Smooth muscle cell (in vitro differentiated cells): Measurements from ENCODE around the gene SUFU. TPM values are rescaled to one million over a fixed set of nuclear protein-coding genes. Genes with fewer than 3 reads are reported as not detected.
"Not testable (repeated sequence)": the region's sequence is repeated elsewhere in the genome, so short reads cannot be mapped to it uniquely, and the experiment has no call there.

Source experiments
- DNase-seq: peaks from one replicate; lab custom pipeline; 2025; ENCODE audit not compliant: unreplicated experiment; lab: John Stamatoyannopoulos, UW
- H2AFZ ChIP-seq: fragments of 200-600 bp; sonication (generic); 2 replicates; pipeline ENCODE4 v1.6.0; 2016; ENCODE audit warnings: antibody characterized with exemption, low read depth, mild to moderate bottlenecking
- H3F3A ChIP-seq: fragments of 200-600 bp; sonication (generic); 2 replicates; pipeline ENCODE4 v1.6.0; 2017; ENCODE audit warnings: antibody characterized with exemption, low read depth
- H3K27ac ChIP-seq: fragments of 200-600 bp; sonication (generic); 2 replicates; pipeline ENCODE4 v1.5.1; 2016; ENCODE audit warnings: low read depth, mild to moderate bottlenecking
- H3K27me3 ChIP-seq: fragments of 200-600 bp; sonication (generic); 2 replicates; pipeline ENCODE4 v1.6.1; 2016; ENCODE audit warnings: low read depth, mild to moderate bottlenecking
- H3K36me3 ChIP-seq: fragments of 200-600 bp; sonication (generic); 2 replicates; pipeline ENCODE4 v1.5.1; 2016; ENCODE audit warnings: low read depth
- H3K4me1 ChIP-seq: fragments of 200-600 bp; sonication (generic); 2 replicates; pipeline ENCODE4 v1.5.1; 2016; ENCODE audit warnings: low read depth
- H3K4me2 ChIP-seq: fragments of 200-600 bp; sonication (generic); 2 replicates; pipeline ENCODE4 v1.6.0; 2016; ENCODE audit warnings: mild to moderate bottlenecking
- H3K4me3 ChIP-seq: fragments of 200-600 bp; sonication (generic); 2 replicates; pipeline ENCODE4 v1.5.1; 2016; ENCODE audit warnings: mild to moderate bottlenecking
- H3K79me2 ChIP-seq: fragments of 200-600 bp; sonication (generic); 2 replicates; pipeline ENCODE4 v1.6.0; 2016; ENCODE audit warnings: low read depth, mild to moderate bottlenecking
- H3K9ac ChIP-seq: fragments of 200-600 bp; sonication (generic); 2 replicates; pipeline ENCODE4 v1.6.0; 2016; ENCODE audit warnings: low read depth
- H3K9me3 ChIP-seq: fragments of 200-600 bp; sonication (generic); replicated peaks from 2 replicates; pipeline ENCODE4 v1.5.1; 2016; ENCODE audit warnings: low read depth
- H4K20me1 ChIP-seq: fragments of 200-600 bp; sonication (generic); 2 replicates; pipeline ENCODE4 v1.6.0; 2016; ENCODE audit warnings: low read depth
- CTCF ChIP-seq: fragments of 200-600 bp; sonication (generic); IDR thresholded peaks from 2 replicates; pipeline ENCODE4 v1.5.1; 2017; ENCODE audit warnings: borderline replicate concordance, mild to moderate bottlenecking, antibody characterized with exemption; ENCODE audit not compliant: insufficient read depth, poor library complexity, severe bottlenecking
- WGBS: methylation state at CpG from one replicate; pipeline ENCODE4 v1.1.7; 2016; ENCODE audit warnings: low lambda C conversion rate; 5-methylcytosine and 5-hydroxymethylcytosine counted together
- polyA plus RNA-seq: library from polyadenylated mRNA; unstranded; fragments of >200 nt; fragmentation: Nextera tagmentation; extraction: Ambion mirVana; gene quantifications from 2 replicates; pipeline ENCODE4 v1.2.1, GENCODE V29; 2016
- total RNA-seq: library from RNA; depleted of rRNA; stranded (reverse); fragments of >200 nt; gene quantifications from 2 replicates; pipeline ENCODE4 v1.2.3, GENCODE V29; 2014

SUFU gene
- total and polyA plus RNA-seq, 2 experiments from 2014 or later, result 8.5 to 17.2 TPM

GRCh38 chr10:102523250-102524029 is 19.7 kb downstream of the SUFU start:
- TF ChIP-seq CTCF, result no peak
- no peaks in the 10 kb centered on the region for H3K27me3 ChIP-seq
- DNase-seq, result no peak
- no peak overlapping the region for H3K4me3 ChIP-seq
- H3F3A ChIP-seq, result no peaks in the 10 kb centered on the region
- WGBS, result 94% methylated on average over 7 of the region's 7 CpGs
- no peak overlapping the region for H3K4me2 ChIP-seq
- H3K4me1 ChIP-seq, result no peaks in the 10 kb centered on the region
- H3K27ac ChIP-seq, result no peak overlapping the region
- no peak overlapping the region for H3K9ac ChIP-seq
- no peaks in the 10 kb centered on the region for H3K36me3 ChIP-seq
- no peak overlapping the region for H2AFZ ChIP-seq
- H4K20me1 ChIP-seq, result peaks cover 76% of the 10 kb centered on the region
- peaks cover 54% of the 10 kb centered on the region for H3K79me2 ChIP-seq
- H3K9me3 ChIP-seq, result no peaks in the 10 kb centered on the region

GRCh38 chr10:102524746-102525145 is 21.0 kb downstream of the SUFU start:
- no peak overlapping the region for H3K27ac ChIP-seq
- peaks cover 77% of the 10 kb centered on the region for H4K20me1 ChIP-seq
- no peak overlapping the region for H2AFZ ChIP-seq
- no peaks in the 10 kb centered on the region for H3F3A ChIP-seq
- no peak overlapping the region for H3K9ac ChIP-seq
- WGBS, result 92% methylated on average over 4 of the region's 4 CpGs
- H3K4me3 ChIP-seq, result no peak overlapping the region
- H3K27me3 ChIP-seq, result no peaks in the 10 kb centered on the region
- no peak for TF ChIP-seq CTCF
- H3K4me2 ChIP-seq, result no peak overlapping the region
- DNase-seq, result no peak
- peaks cover 59% of the 10 kb centered on the region for H3K79me2 ChIP-seq
- no peaks in the 10 kb centered on the region for H3K9me3 ChIP-seq
- H3K36me3 ChIP-seq, result no peaks in the 10 kb centered on the region
- no peaks in the 10 kb centered on the region for H3K4me1 ChIP-seq

GRCh38 chr10:102527546-102527945 is 23.8 kb downstream of the SUFU start:
- Histone ChIP-seq H3K79me2 (peaks cover 43% of the 10 kb centered on the region), H3F3A (no peaks in the 10 kb centered on the region), H3K27ac (no peak overlapping the region), H3K4me1 (no peaks in the 10 kb centered on the region), H3K9me3 (no peaks in the 10 kb centered on the region), H3K27me3 (no peaks in the 10 kb centered on the region), H4K20me1 (peaks cover 80% of the 10 kb centered on the region), H3K4me2 (no peak overlapping the region), H3K4me3 (no peak overlapping the region), H3K9ac (no peak overlapping the region), H3K36me3 (no peaks in the 10 kb centered on the region), H2AFZ (no peak overlapping the region)
- no peak for DNase-seq
- no peak for TF ChIP-seq CTCF
- 76% methylated on average over 2 of the region's 2 CpGs for WGBS

GRCh38 chr10:102534333-102534732 is 30.6 kb downstream of the SUFU start:
- no peak overlapping the region for H3K27ac ChIP-seq
- DNase-seq, result no peak
- H3K9ac ChIP-seq, result no peak overlapping the region
- H2AFZ ChIP-seq, result no peak overlapping the region
- peaks cover 34% of the 10 kb centered on the region for H3K79me2 ChIP-seq
- no peaks in the 10 kb centered on the region for H3K9me3 ChIP-seq
- H3K36me3 ChIP-seq, result no peaks in the 10 kb centered on the region
- H3F3A ChIP-seq, result no peaks in the 10 kb centered on the region
- H3K4me1 ChIP-seq, result no peaks in the 10 kb centered on the region
- H4K20me1 ChIP-seq, result peaks cover 87% of the 10 kb centered on the region
- no peak overlapping the region for H3K4me3 ChIP-seq
- H3K27me3 ChIP-seq, result no peaks in the 10 kb centered on the region
- TF ChIP-seq CTCF, result no peak
- 98% methylated on average over 13 of the region's 13 CpGs for WGBS
- H3K4me2 ChIP-seq, result no peak overlapping the region

GRCh38 chr10:102534966-102535365 is 31.2 kb downstream of the SUFU start:
- not testable (repeated sequence) for DNase-seq, H3K27me3 ChIP-seq, H3K9me3 ChIP-seq, H3F3A ChIP-seq, H3K27ac ChIP-seq, H3K9ac ChIP-seq, H3K4me1 ChIP-seq, H3K36me3 ChIP-seq, H2AFZ ChIP-seq, H3K4me2 ChIP-seq, H3K4me3 ChIP-seq
- H3K79me2 ChIP-seq, result peaks cover 37% of the 10 kb centered on the region
- WGBS, result 98% methylated on average over 9 of the region's 9 CpGs
- H4K20me1 ChIP-seq, result peaks cover 87% of the 10 kb centered on the region
